ENCODE data around the gene HOXB7.
A peak's percentile ranks its signal among the peaks of the same experiment; 100 is the strongest.

Gene HOXB7

DNA sequence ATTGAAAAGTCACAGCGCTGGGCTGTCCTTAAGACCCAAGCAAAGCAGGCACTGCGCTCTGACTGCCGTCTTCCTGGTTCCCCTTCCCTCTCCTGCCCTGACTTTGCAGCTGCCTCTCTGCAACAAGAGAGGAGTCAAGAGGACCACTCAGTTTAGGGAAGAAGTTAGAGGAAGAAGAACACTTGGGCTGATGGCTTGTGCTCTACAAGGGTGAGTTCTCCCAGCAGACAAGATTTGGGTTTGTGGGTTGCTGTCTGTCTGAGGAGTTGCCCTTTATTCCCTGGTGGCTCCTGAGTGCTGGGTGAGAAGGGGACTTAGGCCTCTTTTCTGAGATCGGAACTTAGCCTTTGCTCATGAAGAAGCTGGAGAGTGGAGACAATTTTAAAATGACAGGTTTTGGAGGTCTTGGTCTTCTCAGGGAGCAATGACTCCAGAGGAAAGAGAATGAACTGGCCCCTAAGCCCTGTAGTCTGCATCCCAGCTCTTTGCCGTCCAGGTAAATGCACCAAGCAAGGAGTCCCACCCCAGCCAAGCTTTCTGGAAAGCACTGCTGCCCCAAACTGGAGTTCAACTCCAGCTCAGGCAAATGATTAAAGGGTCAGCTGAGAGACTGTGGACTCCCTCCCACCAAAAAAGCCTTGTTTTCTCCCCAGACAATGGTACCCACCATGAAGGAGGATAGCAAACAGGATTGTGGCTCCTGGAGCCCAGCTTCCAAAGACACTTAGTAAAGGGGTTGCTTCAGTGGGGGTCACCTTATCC lies 18.0 kb upstream of the HOXB7 start:
- no peak for DNase-seq (ENCODE audit: low read depth, low spot score)
- TF ChIP-seq, protein P1, sequence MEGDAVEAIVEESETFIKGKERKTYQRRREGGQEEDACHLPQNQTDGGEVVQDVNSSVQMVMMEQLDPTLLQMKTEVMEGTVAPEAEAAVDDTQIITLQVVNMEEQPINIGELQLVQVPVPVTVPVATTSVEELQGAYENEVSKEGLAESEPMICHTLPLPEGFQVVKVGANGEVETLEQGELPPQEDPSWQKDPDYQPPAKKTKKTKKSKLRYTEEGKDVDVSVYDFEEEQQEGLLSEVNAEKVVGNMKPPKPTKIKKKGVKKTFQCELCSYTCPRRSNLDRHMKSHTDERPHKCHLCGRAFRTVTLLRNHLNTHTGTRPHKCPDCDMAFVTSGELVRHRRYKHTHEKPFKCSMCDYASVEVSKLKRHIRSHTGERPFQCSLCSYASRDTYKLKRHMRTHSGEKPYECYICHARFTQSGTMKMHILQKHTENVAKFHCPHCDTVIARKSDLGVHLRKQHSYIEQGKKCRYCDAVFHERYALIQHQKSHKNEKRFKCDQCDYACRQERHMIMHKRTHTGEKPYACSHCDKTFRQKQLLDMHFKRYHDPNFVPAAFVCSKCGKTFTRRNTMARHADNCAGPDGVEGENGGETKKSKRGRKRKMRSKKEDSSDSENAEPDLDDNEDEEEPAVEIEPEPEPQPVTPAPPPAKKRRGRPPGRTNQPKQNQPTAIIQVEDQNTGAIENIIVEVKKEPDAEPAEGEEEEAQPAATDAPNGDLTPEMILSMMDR (IDR thresholded peaks at IDR 0.05; ENCODE audit: insufficient read depth, low read length, missing control alignments), result no peak
- POLR2A ChIA-PET, result no interaction called here
- H3K4me3 ChIP-seq (ENCODE audit: low read depth, low read length), result no peak overlapping the region
- CTCF ChIA-PET, result interaction anchor here (1.1 to 1.8 kb wide), 5 partner anchors 8 to 335 kb away, joined by 3 to 8 read pairs (median 4); no protein-coding TSS in a partner anchor

DNA sequence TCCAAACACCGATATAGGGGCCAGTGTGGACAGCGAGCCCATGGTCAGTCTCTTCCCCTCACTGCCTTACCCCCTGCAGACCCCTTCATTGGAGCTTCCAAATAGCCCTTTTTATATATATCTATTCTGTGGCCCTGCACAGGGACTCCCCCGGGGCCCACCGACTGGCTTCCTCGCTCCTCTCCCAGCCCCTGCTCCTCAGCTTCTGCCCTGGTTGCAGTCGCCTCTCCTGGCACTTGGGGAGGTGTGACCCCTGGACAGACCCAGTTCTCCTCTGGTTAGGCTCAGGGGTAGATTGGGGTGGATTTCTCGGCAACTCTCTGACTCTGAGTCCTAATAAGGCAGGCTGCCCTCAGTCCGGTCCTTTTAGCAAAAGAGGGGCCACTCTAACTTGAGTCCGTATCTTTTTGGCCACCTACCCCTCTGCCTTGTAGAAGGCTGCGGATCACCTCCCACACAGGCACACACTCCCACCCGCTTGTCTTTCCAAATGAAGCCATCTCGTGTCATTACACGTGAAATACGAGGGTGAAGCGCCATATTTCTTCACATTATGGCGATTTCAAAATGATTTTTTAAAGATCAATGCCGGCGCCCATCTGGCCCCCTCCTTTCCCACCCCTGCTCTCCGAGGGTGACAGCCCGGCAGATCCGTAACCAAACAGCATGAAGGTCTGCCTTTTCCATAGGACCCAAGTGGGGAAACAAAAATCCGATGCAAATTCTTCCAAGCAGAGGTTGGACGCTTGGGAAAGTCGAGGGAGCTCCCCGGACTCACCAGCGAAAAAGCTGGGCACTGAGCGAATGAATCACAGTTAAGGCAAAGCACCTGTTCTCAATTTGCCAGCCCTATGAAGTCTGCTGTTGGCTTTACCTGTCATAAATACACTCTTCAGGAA lies 17.1 kb upstream of the HOXB7 start:
- TF ChIP-seq, protein P1 (IDR thresholded peaks at IDR 0.05; ENCODE audit: insufficient read depth, low read length, missing control alignments), result no peak
- ChIA-PET POLR2A (no interaction called here), CTCF (interaction anchor here (1.6 to 2.9 kb wide), 4 partner anchors 8 to 319 kb away, joined by 4 to 22 read pairs (median 10); no protein-coding TSS in a partner anchor)
- no peak overlapping the region for H3K4me3 ChIP-seq (ENCODE audit: low read depth, low read length)
- DNase-seq (ENCODE audit: low read depth, low spot score), result no peak

DNA sequence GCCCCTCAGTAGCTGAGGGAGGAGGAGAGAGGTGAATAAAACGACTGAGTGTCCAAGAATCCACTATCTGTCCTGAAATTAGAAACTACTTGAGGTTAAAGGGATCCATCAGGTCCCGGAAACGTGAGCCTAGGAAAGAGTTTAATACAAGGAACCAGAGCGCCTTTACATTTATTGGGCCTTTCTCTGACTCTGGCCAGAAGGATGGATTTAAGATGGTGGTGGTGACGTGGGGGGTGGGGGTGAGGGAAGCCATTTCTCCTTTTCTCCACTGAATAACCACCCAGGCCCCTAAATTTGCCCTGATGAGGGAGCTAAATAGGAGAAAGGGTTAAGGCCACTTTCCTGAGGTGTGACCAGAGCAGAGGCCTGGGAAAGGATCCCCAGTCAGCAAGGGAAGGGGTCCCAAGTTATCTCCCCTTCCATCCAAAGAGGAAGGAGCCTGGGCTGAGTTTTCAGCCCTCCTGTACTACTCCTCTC lies 16.3 kb upstream of the HOXB7 start:
- TF ChIP-seq, protein P1 (IDR thresholded peaks at IDR 0.05; ENCODE audit: insufficient read depth, low read length, missing control alignments), result no peak
- H3K4me3 ChIP-seq (ENCODE audit: low read depth, low read length), result no peak overlapping the region
- CTCF ChIA-PET, result interaction anchor here (1.5 to 2.9 kb wide), 4 partner anchors 9 to 319 kb away, joined by 3 to 22 read pairs (median 12); no protein-coding TSS in a partner anchor

DNA sequence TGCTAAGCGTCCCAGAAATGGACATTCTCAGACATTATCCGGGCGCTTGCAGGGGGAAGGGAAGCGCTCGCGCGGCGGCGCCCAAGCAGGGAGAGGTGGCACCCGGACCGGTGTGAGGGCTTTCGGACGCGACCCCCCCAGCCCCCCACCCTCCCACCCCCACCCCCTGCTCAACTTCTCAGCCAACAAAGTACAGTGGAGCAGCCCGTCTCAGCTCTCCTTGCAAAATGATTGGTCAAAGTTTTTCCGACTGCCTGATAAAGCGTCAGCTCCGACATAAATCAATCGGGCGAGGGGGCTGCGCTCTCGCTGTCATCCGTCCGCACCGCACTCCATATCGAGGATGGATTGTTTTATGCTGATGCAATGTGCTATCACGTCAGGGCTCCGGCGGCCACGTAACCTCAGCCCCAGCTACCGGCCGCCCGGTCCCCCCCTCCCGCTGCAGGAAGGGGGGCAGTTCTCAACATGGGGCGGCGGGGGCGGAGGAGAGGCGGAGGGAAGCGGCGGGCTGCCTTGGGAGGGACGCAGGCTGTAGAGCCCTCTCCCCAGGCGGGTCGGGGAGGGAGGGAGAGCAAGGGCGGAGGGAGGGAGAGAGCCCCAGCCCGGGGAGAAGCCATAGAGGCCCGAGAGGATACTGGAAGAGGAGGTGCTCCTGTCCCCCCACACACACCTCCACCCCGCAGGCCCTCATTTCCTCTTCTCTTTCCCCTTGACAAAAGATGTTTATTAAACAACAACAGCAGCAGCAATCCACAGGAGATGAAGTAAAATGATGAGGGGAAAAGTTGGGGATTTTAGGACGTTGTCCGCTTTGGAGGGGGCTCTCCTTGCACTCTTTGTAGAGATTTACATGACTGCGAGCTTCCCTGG lies 15.7 kb upstream of the HOXB7 start, which contains the start of gene HOXB9:
TSS of gene HOXB9 (minus strand) at position 114 of the 873 bp plus-strand sequence. CDS start at position 25, 89 bp downstream.
- CTCF ChIA-PET, result interaction anchor here (0.9 to 2.9 kb wide), 9 partner anchors 8 to 318 kb away, joined by 3 to 22 read pairs (median 4); no protein-coding TSS in a partner anchor
- DNase-seq (ENCODE audit: low read depth, low spot score), result no peak
- H3K4me3 ChIP-seq (ENCODE audit: low read depth, low read length), result peak within 1 kb of the TSS; percentile 51
- TF ChIP-seq, protein P1 (IDR thresholded peaks at IDR 0.05; ENCODE audit: insufficient read depth, low read length, missing control alignments), result no peak
- POLR2A ChIA-PET, result interaction anchor here (1.1 kb wide), 1 partner anchor 39 kb away, joined by 3 read pairs; no protein-coding TSS in a partner anchor

More for the DNA sequence above, 16.3 kb upstream of the HOXB7 start:
- no peak for DNase-seq (ENCODE audit: low read depth, low spot score)
- POLR2A ChIA-PET, result no interaction called here

DNA sequence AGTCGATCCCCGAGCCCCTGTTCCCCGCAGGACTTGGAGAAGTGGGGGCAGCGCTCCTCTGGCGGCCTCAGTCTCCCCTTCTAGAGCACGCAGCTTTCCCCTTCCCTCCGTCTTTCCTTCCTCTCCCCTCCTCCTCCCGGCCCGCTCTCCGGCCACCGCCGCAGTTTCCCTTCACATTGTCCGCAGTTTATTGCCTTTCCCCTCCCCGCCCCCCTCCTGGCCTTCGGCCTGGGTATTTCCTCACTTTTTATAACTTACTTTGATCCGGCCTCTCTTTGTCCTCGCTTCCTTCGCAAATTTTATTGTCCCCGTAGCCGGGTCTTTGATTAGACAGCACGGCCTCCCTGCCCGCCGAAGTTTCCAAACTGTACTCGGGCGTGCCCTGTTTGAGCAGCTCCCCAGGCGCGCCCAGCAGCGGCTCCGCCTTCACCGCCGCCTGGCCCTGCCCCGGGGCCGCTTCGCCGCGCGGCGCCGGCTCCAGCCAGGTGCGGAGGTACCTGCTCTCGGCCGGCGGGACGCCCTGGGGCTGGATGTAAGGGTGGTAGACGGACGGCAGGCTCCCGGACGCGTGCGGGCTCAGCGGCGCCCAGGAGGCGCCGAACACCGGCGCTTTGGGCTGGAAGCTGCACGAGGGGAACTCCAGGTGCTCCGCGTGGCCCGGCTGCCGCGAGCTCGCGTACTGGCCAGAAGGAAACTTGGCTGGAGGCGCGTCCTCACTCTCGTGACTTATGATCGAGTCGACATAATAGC lies 14.9 kb upstream of the HOXB7 start:
- ChIA-PET POLR2A (interaction anchor here (0.5 to 1.1 kb wide), 2 partner anchors 38 to 45 kb away, joined by 3 to 4 read pairs; no protein-coding TSS in a partner anchor), CTCF (interaction anchor here (0.8 to 2.9 kb wide), 10 partner anchors 7 to 318 kb away, joined by 3 to 22 read pairs (median 4); no protein-coding TSS in a partner anchor)
- H3K4me3 ChIP-seq (ENCODE audit: low read depth, low read length), result peak overlapping the region; percentile 51
- TF ChIP-seq, protein P1 (IDR thresholded peaks at IDR 0.05; ENCODE audit: insufficient read depth, low read length, missing control alignments), result no peak
- DNase-seq (ENCODE audit: low read depth, low spot score), result no peak

Data from AG04449 (cell line).